OCI-LY7 (cell line): ENCODE measurements around the gene FAM76B. TPM values are rescaled to one million over a fixed set of nuclear protein-coding genes. Genes with fewer than 3 reads are reported as not detected.

ENCODE experiments used
- BruUV-seq: library from RNA; stranded (reverse); fragments of 400-500 nt; replicated peaks from 2 replicates; lab custom pipeline; 2021; lab: Mats Ljungman, UMichigan
- CTCF ChIA-PET: fragments of 300-600 bp; sonication (Branson Sonifier 250); formaldehyde crosslinking; loops from one replicate; lab custom pipeline; 2022; ENCODE audit warnings: antibody characterized with exemption; ENCODE audit not compliant: unreplicated experiment; lab: Charles Lee
- POLR2A ChIA-PET: fragments of 300-600 bp; sonication (Branson Sonifier 250); formaldehyde crosslinking; loops from one replicate; lab custom pipeline; 2022; ENCODE audit warnings: antibody characterized with exemption; lab: Charles Lee
- DNase-seq: peaks from one replicate; pipeline ENCODE4 v3.0.0-alpha.2; 2015; ENCODE audit warnings: low spot score
- H2AFZ ChIP-seq: fragments of 200-600 bp; sonication (generic), shearing (Covaris generic); 2 replicates; pipeline ENCODE4 v1.6.1; 2014; ENCODE audit warnings: mild to moderate bottlenecking, antibody characterized with exemption, low read length, moderate library complexity
- H3K27ac ChIP-seq: fragments of 200-600 bp; sonication (generic); 2 replicates; pipeline ENCODE4 v1.5.1; 2014; ENCODE audit warnings: mixed run types, low read depth, mild to moderate bottlenecking, moderate library complexity, low read length, inconsistent platforms; ENCODE audit not compliant: poor library complexity, severe bottlenecking
- H3K36me3 ChIP-seq: fragments of 200-600 bp; sonication (generic); 2 replicates; pipeline ENCODE4 v1.6.1; 2014; ENCODE audit warnings: mild to moderate bottlenecking, antibody characterized with exemption, low read length, moderate library complexity, mixed read lengths; ENCODE audit not compliant: insufficient read depth
- H3K4me1 ChIP-seq: fragments of 200-600 bp; sonication (generic); 2 replicates; pipeline ENCODE4 v1.5.1; 2014; ENCODE audit warnings: mild to moderate bottlenecking, low read length; ENCODE audit not compliant: insufficient read depth, poor library complexity, severe bottlenecking
- H3K4me2 ChIP-seq: fragments of 200-600 bp; sonication (generic); 2 replicates; pipeline ENCODE4 v1.6.1; 2014; ENCODE audit warnings: mild to moderate bottlenecking, low read length
- H3K4me3 ChIP-seq: fragments of 200-600 bp; sonication (generic); 2 replicates; pipeline ENCODE4 v1.5.1; 2014; ENCODE audit warnings: mild to moderate bottlenecking, low read depth, low read length; ENCODE audit not compliant: poor library complexity, severe bottlenecking
- H3K79me2 ChIP-seq: fragments of 200-600 bp; sonication (generic); 2 replicates; pipeline ENCODE4 v1.6.1; 2016; ENCODE audit warnings: low read depth, mild to moderate bottlenecking, low read length, moderate library complexity, mixed read lengths; ENCODE audit not compliant: insufficient read depth
- H3K9me2 ChIP-seq: fragments of 200-600 bp; sonication (generic); 2 replicates; pipeline ENCODE4 v1.6.1; 2016; ENCODE audit warnings: mild to moderate bottlenecking, low read length, mixed read lengths; ENCODE audit not compliant: insufficient read depth
- H3K9me3 ChIP-seq: fragments of 200-600 bp; sonication (generic); 2 replicates; pipeline ENCODE4 v1.6.1; 2014; ENCODE audit warnings: mild to moderate bottlenecking, mixed run types, low read length, mixed read lengths
- H4K20me1 ChIP-seq: fragments of 200-600 bp; sonication (generic); 2 replicates; pipeline ENCODE4 v1.6.1; 2014; ENCODE audit warnings: mild to moderate bottlenecking, antibody characterized with exemption, low read length, moderate library complexity, mixed read lengths; ENCODE audit not compliant: insufficient read depth
- CTCF ChIP-seq: fragments of 200-600 bp; sonication (generic); conservative IDR thresholded peaks from 2 replicates; pipeline ENCODE4 v1.5.1; 2014; ENCODE audit warnings: mild to moderate bottlenecking, antibody characterized with exemption, low read length, moderate library complexity, mixed read lengths
- EZH2phosphoT487 ChIP-seq: fragments of 200-600 bp; sonication (generic); IDR thresholded peaks from 2 replicates; pipeline ENCODE4 v1.6.1; 2018; ENCODE audit warnings: low read depth, borderline replicate concordance, mild to moderate bottlenecking, mixed run types, antibody characterized with exemption, low read length, moderate library complexity, mixed read lengths
- intact Hi-C: fragments of 100-400 bp; cut with micrococcal nuclease; formaldehyde crosslinking; loops from one replicate; pipeline ENCODE4 v1.10.0; 2022; ENCODE audit not compliant: unreplicated experiment
- total RNA-seq, 2 experiments: library from RNA; depleted of rRNA in 1 of 2; stranded (reverse); fragments of >200 nt in 1 of 2; shearing (Covaris generic) in 1 of 2; gene quantifications; 2 replicates each; pipeline ENCODE4 v1.2.3, GENCODE V29; 2014 to 2022

Gene FAM76B
- total RNA-seq, 2 experiments from 2014 or later: 40.9 to 53.7 TPM

DNA sequence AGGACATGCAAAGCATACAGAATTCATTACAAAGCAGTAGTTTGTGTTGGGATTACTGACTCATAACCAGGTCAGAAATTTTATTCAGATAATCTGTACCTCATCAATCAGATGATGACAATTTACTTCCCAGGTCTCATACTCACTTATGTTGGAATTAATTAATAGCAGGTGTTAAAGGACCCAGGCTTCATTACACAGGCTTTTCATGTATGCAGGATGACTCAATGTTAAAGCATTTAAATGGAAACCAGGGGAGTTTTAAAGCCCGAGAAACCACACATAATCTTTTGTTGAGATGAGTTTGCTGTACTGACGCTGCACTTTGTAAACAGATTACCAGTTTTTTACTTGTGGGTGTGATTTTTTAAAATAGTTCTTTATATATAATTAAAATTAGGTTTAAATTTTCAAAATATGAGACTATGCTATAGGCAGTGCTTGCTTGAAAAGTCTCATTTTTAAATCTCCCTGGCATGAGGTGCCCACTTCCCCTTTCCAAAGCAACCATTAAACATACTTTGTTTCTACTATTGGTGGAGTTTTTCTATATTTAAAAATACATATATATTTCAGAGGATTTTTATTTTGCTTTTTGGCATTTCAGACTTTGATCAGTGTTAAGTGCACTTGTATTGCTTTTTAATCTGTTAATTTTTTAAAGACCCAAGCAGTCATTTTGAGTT, 41.8 kb upstream of the FAM76B start:
- CTCF ChIA-PET: no interaction called here
- Histone ChIP-seq H3K4me3 (no peak overlapping the region), H3K79me2 (no peaks in the 10 kb centered on the region), H3K27ac (no peak overlapping the region), H4K20me1 (no peaks in the 10 kb centered on the region), H3K9me3 (no peaks in the 10 kb centered on the region), H3K36me3 (peaks cover 90% of the 10 kb centered on the region), H3K9me2 (no peaks in the 10 kb centered on the region), H2AFZ (no peak overlapping the region), H3K4me2 (no peak overlapping the region), H3K4me1 (no peaks in the 10 kb centered on the region)
- no peak for DNase-seq
- no peak for TF ChIP-seq EZH2phosphoT487
- TF ChIP-seq CTCF: no peak
- POLR2A ChIA-PET: interaction anchor here (0.5 kb wide), 1 partner anchor 104 kb away, joined by 3 read pairs; no protein-coding TSS in a partner anchor
- intact Hi-C loops: no loop called here
- BruUV-seq: TSS peak; percentile 53

DNA sequence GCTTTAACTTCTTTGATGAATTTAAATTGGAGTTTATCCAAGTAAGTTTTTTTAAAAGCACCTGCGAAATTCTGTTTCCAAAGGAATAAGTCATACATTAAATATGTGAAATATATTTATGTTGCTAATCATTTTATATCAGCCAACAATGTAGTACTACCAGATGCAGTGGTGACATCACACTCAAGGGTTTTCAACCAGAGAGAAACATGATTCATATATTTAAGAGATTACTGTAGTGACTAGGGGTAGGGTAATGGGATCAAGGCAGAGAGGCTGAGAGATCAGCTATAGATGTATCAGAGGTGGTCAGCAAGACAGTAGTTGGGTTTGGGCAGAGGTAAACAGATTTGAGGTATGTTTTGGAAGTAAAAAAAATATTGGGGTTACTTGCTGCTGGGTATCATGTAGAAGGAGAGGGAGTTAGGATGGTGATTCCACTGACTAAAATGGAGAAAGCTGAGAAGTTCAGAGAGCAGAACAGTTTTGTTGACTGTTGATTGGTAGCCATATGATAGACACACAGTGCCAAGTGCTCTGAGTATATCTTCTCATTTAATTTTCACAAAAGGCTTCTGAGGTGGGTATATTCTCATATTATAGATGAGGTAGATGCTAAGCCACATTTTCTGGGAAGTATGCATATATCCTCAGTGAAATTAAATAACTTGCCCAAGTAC, 40.1 kb upstream of the FAM76B start:
- POLR2A ChIA-PET: interaction anchor here (0.7 kb wide), 1 partner anchor 560 kb away, joined by 3 read pairs; the partner anchor contains the start of gene CCDC82
- Histone ChIP-seq H2AFZ (no peak overlapping the region), H3K79me2 (no peaks in the 10 kb centered on the region), H3K4me1 (no peaks in the 10 kb centered on the region), H3K9me3 (no peaks in the 10 kb centered on the region), H3K9me2 (no peaks in the 10 kb centered on the region), H3K36me3 (peaks cover 84% of the 10 kb centered on the region), H3K4me2 (no peak overlapping the region), H4K20me1 (no peaks in the 10 kb centered on the region), H3K27ac (no peak overlapping the region), H3K4me3 (no peak overlapping the region)
- intact Hi-C loops: no loop called here
- no peak for TF ChIP-seq CTCF
- TF ChIP-seq EZH2phosphoT487: no peak
- BruUV-seq: no TSS peak
- CTCF ChIA-PET: no interaction called here
- no peak for DNase-seq

DNA sequence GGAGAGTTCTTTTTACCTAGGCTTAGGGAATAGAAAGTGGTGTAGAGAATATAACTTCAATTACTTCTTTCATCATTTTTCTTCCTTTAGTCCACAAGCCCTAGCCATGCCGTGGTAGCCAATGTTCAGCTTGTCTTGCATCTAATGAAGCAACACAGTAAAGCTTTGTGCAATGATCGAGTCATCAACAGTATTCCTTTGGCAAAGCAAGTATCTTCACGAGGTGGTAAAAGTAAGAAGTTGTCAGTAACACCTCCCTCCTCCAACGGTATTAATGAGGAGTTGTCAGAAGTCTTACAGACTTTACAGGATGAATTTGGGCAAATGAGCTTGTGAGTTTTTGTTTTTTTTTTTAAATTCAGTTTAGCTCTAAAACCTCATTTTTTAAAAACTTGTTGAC, 38.1 kb upstream of the FAM76B start:
- Histone ChIP-seq H3K9me2 (no peaks in the 10 kb centered on the region), H3K79me2 (no peaks in the 10 kb centered on the region), H3K4me1 (no peaks in the 10 kb centered on the region), H3K36me3 (peaks cover 83% of the 10 kb centered on the region), H3K9me3 (no peaks in the 10 kb centered on the region), H4K20me1 (no peaks in the 10 kb centered on the region), H3K4me3 (no peak overlapping the region), H2AFZ (no peak overlapping the region), H3K27ac (no peak overlapping the region), H3K4me2 (no peak overlapping the region)
- BruUV-seq: no TSS peak
- TF ChIP-seq EZH2phosphoT487 (no peak), CTCF (no peak)
- DNase-seq: no peak
- ChIA-PET CTCF (no interaction called here), POLR2A (interaction anchor here (0.8 kb wide), 1 partner anchor 18 kb away, joined by 4 read pairs; no protein-coding TSS in a partner anchor)
- intact Hi-C loops: no loop called here
